ENCODE measurements around the gene TM6SF1.

TM6SF1 gene

DNA sequence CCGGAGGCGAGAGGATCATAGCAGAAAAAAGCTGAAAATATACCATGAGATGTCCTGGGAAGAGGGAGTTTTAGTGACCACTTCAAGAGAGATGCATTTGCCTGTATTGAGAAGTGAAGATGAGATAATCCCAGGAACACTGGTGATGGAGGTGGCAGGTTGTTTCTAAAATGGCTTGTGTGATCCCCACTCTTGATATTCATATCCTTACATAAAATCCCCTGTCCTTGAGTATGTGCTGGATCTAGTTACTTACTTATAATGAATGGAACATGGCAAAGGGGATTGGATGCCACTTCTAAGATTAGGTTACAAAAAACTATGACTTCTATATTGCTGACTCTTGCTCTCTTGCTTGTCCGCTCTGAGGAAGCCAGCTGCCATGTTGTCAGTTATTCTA, 78.1 kb downstream of the TM6SF1 start:
- DNase-seq (ENCODE audit: low spot score) = no peak
- in situ Hi-C loops (cut with MboI; ENCODE audit: low pct_unique_long_range_greater_than_20kb, low sequenced_read_pairs, unreplicated experiment) = no loop called here
- TF ChIP-seq, protein P1, sequence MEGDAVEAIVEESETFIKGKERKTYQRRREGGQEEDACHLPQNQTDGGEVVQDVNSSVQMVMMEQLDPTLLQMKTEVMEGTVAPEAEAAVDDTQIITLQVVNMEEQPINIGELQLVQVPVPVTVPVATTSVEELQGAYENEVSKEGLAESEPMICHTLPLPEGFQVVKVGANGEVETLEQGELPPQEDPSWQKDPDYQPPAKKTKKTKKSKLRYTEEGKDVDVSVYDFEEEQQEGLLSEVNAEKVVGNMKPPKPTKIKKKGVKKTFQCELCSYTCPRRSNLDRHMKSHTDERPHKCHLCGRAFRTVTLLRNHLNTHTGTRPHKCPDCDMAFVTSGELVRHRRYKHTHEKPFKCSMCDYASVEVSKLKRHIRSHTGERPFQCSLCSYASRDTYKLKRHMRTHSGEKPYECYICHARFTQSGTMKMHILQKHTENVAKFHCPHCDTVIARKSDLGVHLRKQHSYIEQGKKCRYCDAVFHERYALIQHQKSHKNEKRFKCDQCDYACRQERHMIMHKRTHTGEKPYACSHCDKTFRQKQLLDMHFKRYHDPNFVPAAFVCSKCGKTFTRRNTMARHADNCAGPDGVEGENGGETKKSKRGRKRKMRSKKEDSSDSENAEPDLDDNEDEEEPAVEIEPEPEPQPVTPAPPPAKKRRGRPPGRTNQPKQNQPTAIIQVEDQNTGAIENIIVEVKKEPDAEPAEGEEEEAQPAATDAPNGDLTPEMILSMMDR (IDR thresholded peaks at IDR 0.05; ENCODE audit: extremely low read depth, insufficient read depth, missing control alignments) = no peak

Data from GM13977 (cell line).